ENCODE data around the gene ABCA4. TPM values are rescaled to one million over a fixed set of nuclear protein-coding genes. Genes with fewer than 3 reads are reported as not detected.

ABCA4 gene
- total RNA-seq, 4 donors from 2014 or later, result 2.1 to 7.5 (median 5.0) TPM

- Histone ChIP-seq H3K27me3 (no peaks in the 10 kb centered on the region), H3K36me3 (no peaks in the 10 kb centered on the region), H3K27ac (peak overlapping the region; percentile 42 to 82 (median 58)), H3K4me1 (peaks cover 0 to 21% (median 0%) of the 10 kb centered on the region in 4 donors), H3K4me3 (no peak overlapping the region), H3K9me3 (no peaks in the 10 kb centered on the region)
- TF ChIP-seq POLR2A (IDR thresholded peaks at IDR 0.05), result no peak
- no peak for TF ChIP-seq CTCF (IDR thresholded peaks at IDR 0.05)
- DNase-seq, result no peak
These were observed 27.0 kb downstream of the ABCA4 start for GRCh38 chr1:94093996-94094395.

- H3K4me3 ChIP-seq, result no peak overlapping the region
- TF ChIP-seq POLR2A (IDR thresholded peaks at IDR 0.05), result no peak
- no peak for TF ChIP-seq CTCF (IDR thresholded peaks at IDR 0.05)
- H3K9me3 ChIP-seq, result no peaks in the 10 kb centered on the region
- peaks cover 0 to 21% (median 0%) of the 10 kb centered on the region in 4 donors for H3K4me1 ChIP-seq
- no peaks in the 10 kb centered on the region for H3K36me3 ChIP-seq
- H3K27ac ChIP-seq, result peak overlapping the region in 3 of 4 donors; percentile 49 to 82 (median 66)
- no peak for DNase-seq
- H3K27me3 ChIP-seq, result no peaks in the 10 kb centered on the region
These were observed 27.6 kb downstream of the ABCA4 start for GRCh38 chr1:94093396-94093795.

GRCh38 chr1:94092210-94092613, 28.7 kb downstream of the ABCA4 start:
- Histone ChIP-seq H3K4me1 (peaks cover 0 to 21% (median 0%) of the 10 kb centered on the region in 4 donors), H3K9me3 (no peaks in the 10 kb centered on the region), H3K27ac (peak overlapping the region in 2 of 4 donors; percentile 43 to 82), H3K36me3 (no peaks in the 10 kb centered on the region), H3K27me3 (no peaks in the 10 kb centered on the region), H3K4me3 (no peak overlapping the region)
- no peak for DNase-seq
- TF ChIP-seq POLR2A (IDR thresholded peaks at IDR 0.05) (no peak), CTCF (IDR thresholded peaks at IDR 0.05) (no peak)

GRCh38 chr1:94090761-94091160, 30.2 kb downstream of the ABCA4 start:
- H3K36me3 ChIP-seq, result no peaks in the 10 kb centered on the region
- TF ChIP-seq CTCF (IDR thresholded peaks at IDR 0.05) (no peak), POLR2A (IDR thresholded peaks at IDR 0.05) (no peak)
- peaks cover 0 to 16% (median 0%) of the 10 kb centered on the region in 4 donors for H3K4me1 ChIP-seq
- DNase-seq, result no peak
- peak overlapping the region in 2 of 4 donors; percentile 36 to 43 for H3K27ac ChIP-seq
- H3K4me3 ChIP-seq, result no peak overlapping the region
- no peaks in the 10 kb centered on the region for H3K9me3 ChIP-seq
- no peaks in the 10 kb centered on the region for H3K27me3 ChIP-seq

DNA sequence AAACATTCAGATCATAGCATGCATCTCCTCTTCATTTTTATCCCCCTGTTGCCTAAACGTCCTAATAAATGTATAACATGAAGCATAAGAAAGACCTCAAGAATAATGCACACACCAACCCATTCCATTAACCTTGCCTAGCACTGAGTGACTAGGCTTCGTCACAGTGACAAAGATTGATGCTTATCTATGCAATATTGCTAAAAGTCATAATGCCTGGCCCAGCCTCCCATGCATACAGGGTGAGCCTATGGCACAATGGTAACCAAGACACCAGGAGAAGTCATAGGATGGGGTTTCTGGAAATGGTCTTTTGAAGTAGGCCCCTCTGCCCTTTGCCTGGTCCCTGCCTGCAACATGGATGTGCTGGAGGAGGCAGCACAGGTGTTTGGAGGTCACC, 33.8 kb downstream of the ABCA4 start:
- H3K27me3 ChIP-seq, result no peaks in the 10 kb centered on the region
- TF ChIP-seq CTCF (IDR thresholded peaks at IDR 0.05) (no peak), POLR2A (IDR thresholded peaks at IDR 0.05) (no peak)

GRCh38 chr1:94084547-94084946, 36.4 kb downstream of the ABCA4 start:
- Histone ChIP-seq H3K4me1 (no peaks in the 10 kb centered on the region), H3K9me3 (no peaks in the 10 kb centered on the region)
- no peak for TF ChIP-seq POLR2A (IDR thresholded peaks at IDR 0.05)
- no peak for TF ChIP-seq CTCF (IDR thresholded peaks at IDR 0.05)

More for the DNA sequence above, 33.8 kb downstream of the ABCA4 start:
- Histone ChIP-seq H3K4me1 (no peaks in the 10 kb centered on the region), H3K27ac (no peak overlapping the region), H3K36me3 (no peaks in the 10 kb centered on the region), H3K4me3 (no peak overlapping the region), H3K9me3 (no peaks in the 10 kb centered on the region)
- no peak for DNase-seq

More at GRCh38 chr1:94084547-94084946, 36.4 kb downstream of the ABCA4 start:
- no peak for DNase-seq
- no peaks in the 10 kb centered on the region for H3K36me3 ChIP-seq
- no peak overlapping the region for H3K27ac ChIP-seq
- no peak overlapping the region for H3K4me3 ChIP-seq
- no peaks in the 10 kb centered on the region for H3K27me3 ChIP-seq

Data from Peyer's patch (tissue), 4 donors.